ENCODE measurements around the gene MAT1A. TPM values are rescaled to one million over a fixed set of nuclear protein-coding genes. Genes with fewer than 3 reads are reported as not detected.

Gene MAT1A
- total and polyA plus RNA-seq, 2 of the 13 experiments (the other 11 are each of a cell fraction or from before 2014, with no cell fraction given): 57.1 to 76.9 TPM

GRCh38 chr10:80289451-80290287, at the start of gene MAT1A (continued):
- TF ChIP-seq ZNF281 (CRISPR knock-in tag; IDR thresholded peaks at IDR 0.05; ENCODE audit: borderline replicate concordance) (peak; percentile 10; the same call in 1 of the 2 replicates), AGO1 (IDR thresholded peaks at IDR 0.05; ENCODE audit: low read depth, low read length, poor library complexity, severe bottlenecking) (no peak), ARID2 (CRISPR knock-in tag; IDR thresholded peaks at IDR 0.05; ENCODE audit: borderline replicate concordance) (peak; percentile 73; the same call in 1 of the 2 replicates), ZNF335 (CRISPR knock-in tag; IDR thresholded peaks at IDR 0.05) (no peak), FOXC1 (CRISPR knock-in tag; IDR thresholded peaks at IDR 0.05; ENCODE audit: borderline replicate concordance) (0 out of 2 replicates have a peak, but pooled peaks have one; percentile 28), ATF6 (CRISPR knock-in tag; conservative IDR thresholded peaks at IDR 0.05) (no peak), ZBTB33 (CRISPR knock-in tag; IDR thresholded peaks at IDR 0.05) (0 out of 2 replicates have a peak, but pooled peaks have one; percentile 36), ZNF501 (CRISPR knock-in tag; IDR thresholded peaks at IDR 0.05) (peak; percentile 80), ZNF350 (CRISPR knock-in tag; IDR thresholded peaks at IDR 0.05; ENCODE audit: borderline replicate concordance, low read depth) (peak; percentile 62; the same call in 1 of the 2 replicates), HNRNPUL1 (IDR thresholded peaks at IDR 0.05; ENCODE audit: low read depth, low read length) (no peak), ZBTB21 (CRISPR knock-in tag; IDR thresholded peaks at IDR 0.05) (no peak), GMEB1 (CRISPR knock-in tag; IDR thresholded peaks at IDR 0.05; ENCODE audit: borderline replicate concordance) (peak; percentile 38; the same call in 1 of the 2 replicates), MEF2D (CRISPR knock-in tag; IDR thresholded peaks at IDR 0.05) (no peak), HNF4G (IDR thresholded peaks at IDR 0.05; ENCODE audit: borderline replicate concordance, low read depth, low read length) (no peak), HNF4G (CRISPR knock-in tag; IDR thresholded peaks at IDR 0.05; ENCODE audit: borderline replicate concordance, low read depth) (no peak), ZBTB42 (CRISPR knock-in tag; IDR thresholded peaks at IDR 0.05) (0 out of 2 replicates have a peak, but pooled peaks have one; percentile 30), ZNF713 (CRISPR knock-in tag; IDR thresholded peaks at IDR 0.05) (no peak), TRIM22 (IDR thresholded peaks at IDR 0.05) (no peak)

Measured in HepG2 (cell line).